Endothelial cell (in vitro differentiated cells): ENCODE data around the gene SAMD3. TPM values are rescaled to one million over a fixed set of nuclear protein-coding genes. Genes with fewer than 3 reads are reported as not detected.

Experiments used
- DNase-seq: peaks from one replicate; pipeline ENCODE4 v3.0.0; 2021; ENCODE audit warnings: low spot score
- H3K27ac Mint-ChIP-seq: one replicate; pipeline ENCODE4 v1.8.0; 2021; ENCODE audit warnings: mixed read lengths, inconsistent platforms; ENCODE audit not compliant: unreplicated experiment
- H3K27me3 Mint-ChIP-seq: one replicate; pipeline ENCODE4 v1.8.0; 2021; ENCODE audit warnings: mild to moderate bottlenecking, moderate library complexity, mixed read lengths, inconsistent platforms; ENCODE audit not compliant: unreplicated experiment
- H3K36me3 Mint-ChIP-seq: one replicate; pipeline ENCODE4 v1.8.0; 2021; ENCODE audit warnings: mild to moderate bottlenecking, low read depth, mixed read lengths, inconsistent platforms; ENCODE audit not compliant: unreplicated experiment
- H3K4me1 Mint-ChIP-seq: one replicate; pipeline ENCODE4 v1.8.0; 2021; ENCODE audit warnings: mild to moderate bottlenecking, mixed read lengths, inconsistent platforms; ENCODE audit not compliant: unreplicated experiment
- H3K4me3 Mint-ChIP-seq: one replicate; pipeline ENCODE4 v1.8.0; 2021; ENCODE audit warnings: mild to moderate bottlenecking, mixed read lengths, inconsistent platforms; ENCODE audit not compliant: unreplicated experiment
- H3K9me3 Mint-ChIP-seq: one replicate; pipeline ENCODE4 v1.8.0; 2021; ENCODE audit warnings: mixed read lengths, inconsistent platforms; ENCODE audit not compliant: unreplicated experiment
- CTCF ChIP-seq: fragments of 200-600 bp; sonication (generic); IDR thresholded peaks from one replicate; pipeline ENCODE4 v1.5.0; 2021; ENCODE audit warnings: antibody characterized with exemption; ENCODE audit not compliant: unreplicated experiment
- total RNA-seq: library from RNA; stranded (reverse); fragmentation: NEBNext Ultra II Directional; extraction: Animal tissue kit (Norgen Biotek cat#: 25700); gene quantifications from one replicate; pipeline ENCODE4 v1.2.1, GENCODE V29; 2021; ENCODE audit not compliant: unreplicated experiment

The SAMD3 gene
- total RNA-seq, 1 donor from 2014 or later, result 1.0 TPM

- no peak for TF ChIP-seq CTCF
- no peak for DNase-seq
- Mint-ChIP-seq H3K27me3 (no peaks in the 10 kb centered on the region), H3K36me3 (peaks cover 12% of the 10 kb centered on the region), H3K4me1 (peaks cover 12% of the 10 kb centered on the region), H3K9me3 (no peaks in the 10 kb centered on the region), H3K4me3 (no peak overlapping the region), H3K27ac (no peak overlapping the region)
Observed at GRCh38 chr6:130129762-130130246, 92.9 kb downstream of the SAMD3 start.

GRCh38 chr6:130128326-130128725, 94.4 kb downstream of the SAMD3 start:
- no peaks in the 10 kb centered on the region for H3K9me3 Mint-ChIP-seq
- H3K4me3 Mint-ChIP-seq, result no peak overlapping the region
- no peak for TF ChIP-seq CTCF
- peaks cover 12% of the 10 kb centered on the region for H3K36me3 Mint-ChIP-seq
- DNase-seq, result no peak
- H3K4me1 Mint-ChIP-seq, result peaks cover 12% of the 10 kb centered on the region
- no peak overlapping the region for H3K27ac Mint-ChIP-seq
- H3K27me3 Mint-ChIP-seq, result no peaks in the 10 kb centered on the region

GRCh38 chr6:130127195-130127594, 95.6 kb downstream of the SAMD3 start:
- Mint-ChIP-seq H3K36me3 (peaks cover 12% of the 10 kb centered on the region), H3K4me3 (no peak overlapping the region), H3K27me3 (no peaks in the 10 kb centered on the region), H3K4me1 (peaks cover 12% of the 10 kb centered on the region), H3K9me3 (no peaks in the 10 kb centered on the region), H3K27ac (no peak overlapping the region)
- no peak for DNase-seq
- TF ChIP-seq CTCF, result no peak

- Mint-ChIP-seq H3K9me3 (no peaks in the 10 kb centered on the region), H3K36me3 (peaks cover 8% of the 10 kb centered on the region)
Observed at GRCh38 chr6:130122243-130122642, 100.5 kb downstream of the SAMD3 start.

GRCh38 chr6:130120731-130121130, 102.0 kb downstream of the SAMD3 start:
- Mint-ChIP-seq H3K9me3 (no peaks in the 10 kb centered on the region), H3K36me3 (peaks cover 5% of the 10 kb centered on the region), H3K4me3 (no peak overlapping the region), H3K27me3 (no peaks in the 10 kb centered on the region), H3K27ac (no peak overlapping the region), H3K4me1 (no peaks in the 10 kb centered on the region)
- TF ChIP-seq CTCF, result no peak
- DNase-seq, result no peak

More at GRCh38 chr6:130122243-130122642, 100.5 kb downstream of the SAMD3 start:
- no peak overlapping the region for H3K27ac Mint-ChIP-seq
- no peak overlapping the region for H3K4me3 Mint-ChIP-seq
- peaks cover 7% of the 10 kb centered on the region for H3K4me1 Mint-ChIP-seq
- no peaks in the 10 kb centered on the region for H3K27me3 Mint-ChIP-seq
- TF ChIP-seq CTCF, result no peak
- DNase-seq, result no peak
